HG03060 (cell line): ENCODE measurements around the gene TIGD1.

Source experiments
- ATAC-seq: cut with Tn5 transposase; IDR thresholded peaks from one replicate; pipeline ENCODE4 v1.9.1; 2021; ENCODE audit warnings: low read depth, moderate number of reproducible peaks; ENCODE audit not compliant: unreplicated experiment

The TIGD1 gene

DNA sequence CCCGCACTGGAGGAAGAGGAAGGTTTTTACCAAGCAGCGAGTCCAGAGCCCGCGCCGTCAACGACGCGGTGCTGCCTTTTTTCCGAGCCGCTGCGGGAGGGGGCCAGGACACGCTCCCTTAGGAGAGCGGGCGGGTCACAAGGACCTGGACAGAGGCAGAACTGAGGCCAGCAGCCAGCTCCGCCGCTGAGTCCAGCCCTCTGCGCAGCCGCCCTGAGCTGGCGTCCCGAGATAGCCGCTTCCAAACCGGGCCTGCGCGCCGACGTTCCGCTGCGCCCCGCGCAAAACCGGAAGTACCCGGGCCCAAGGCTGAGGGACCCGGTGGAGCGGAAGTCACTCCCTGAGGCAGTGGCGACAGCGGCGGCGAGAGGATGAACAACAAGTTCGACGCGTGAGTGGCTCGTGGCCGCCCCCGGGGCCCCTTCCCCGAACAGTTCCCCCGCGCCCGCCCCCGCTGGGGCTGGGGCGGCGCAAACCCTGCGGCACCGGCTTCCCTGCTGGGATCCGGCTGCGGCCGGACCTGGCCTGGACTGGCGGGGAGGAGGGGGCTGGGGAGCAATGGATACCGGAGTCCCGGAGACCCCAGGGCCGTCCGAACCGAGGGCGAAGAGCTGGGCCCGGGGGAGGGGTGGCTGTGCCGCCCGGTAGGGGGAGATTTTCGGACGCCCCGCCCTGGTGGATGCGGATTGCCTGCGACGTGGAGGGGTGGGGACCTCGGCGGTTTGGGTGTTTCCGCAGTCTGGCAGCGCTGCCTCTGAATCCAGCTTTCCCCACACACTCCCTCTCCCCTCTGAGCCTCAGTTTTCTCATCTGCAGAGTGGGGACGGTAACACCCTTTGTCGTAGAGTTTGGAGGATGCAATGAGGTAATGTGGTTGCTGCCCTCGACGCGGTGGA is at the start of gene TIGD1, which contains the start of gene EIF4E2:
Gene TIGD1, minus strand, starts transcription at position 204 of the 896 bp plus-strand sequence. CDS start 675 bp downstream, outside the sequence.
Gene EIF4E2, plus strand, starts transcription at position 336 of the 896 bp plus-strand sequence. Its CDS starts 36 bp downstream, at position 372.
- peak; percentile 87 for ATAC-seq

- no peak for ATAC-seq
Observed at GRCh38 chr2:232598293-232598692, 47.9 kb upstream of the TIGD1 start.

DNA sequence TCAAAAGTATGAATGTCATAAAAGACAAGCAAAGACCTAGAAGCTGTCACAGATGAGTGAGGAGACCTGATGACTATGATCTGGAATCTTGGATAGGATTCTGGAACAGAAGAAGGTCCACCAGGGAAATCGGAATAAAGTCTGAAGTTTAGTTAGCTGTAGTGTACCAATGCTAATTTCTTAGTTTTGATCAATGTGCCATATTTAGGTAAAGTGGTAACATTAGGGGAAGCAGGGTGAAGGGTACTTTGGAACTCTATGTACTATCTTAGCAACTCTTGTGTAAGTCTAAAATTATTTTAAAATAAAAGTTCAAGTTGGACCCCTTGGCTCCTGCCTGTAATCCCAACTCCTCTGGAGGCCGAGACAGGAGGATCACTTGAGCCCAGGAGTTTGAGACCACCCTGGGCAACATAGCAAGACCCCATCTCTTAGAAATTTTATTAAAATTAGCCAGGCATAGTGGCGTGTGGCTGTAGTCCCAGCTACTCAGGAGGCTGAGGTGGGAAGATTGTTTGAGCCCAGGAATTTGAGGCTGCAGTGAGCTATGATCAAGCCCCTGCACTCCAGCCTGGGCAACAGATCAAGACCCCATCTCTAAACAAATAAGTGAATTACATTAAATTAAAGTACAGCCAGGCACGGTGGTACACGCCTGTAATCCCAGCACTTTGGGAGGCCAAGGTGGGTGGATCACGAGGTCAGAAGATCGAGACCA is 47.2 kb upstream of the TIGD1 start:
- no peak for ATAC-seq

DNA sequence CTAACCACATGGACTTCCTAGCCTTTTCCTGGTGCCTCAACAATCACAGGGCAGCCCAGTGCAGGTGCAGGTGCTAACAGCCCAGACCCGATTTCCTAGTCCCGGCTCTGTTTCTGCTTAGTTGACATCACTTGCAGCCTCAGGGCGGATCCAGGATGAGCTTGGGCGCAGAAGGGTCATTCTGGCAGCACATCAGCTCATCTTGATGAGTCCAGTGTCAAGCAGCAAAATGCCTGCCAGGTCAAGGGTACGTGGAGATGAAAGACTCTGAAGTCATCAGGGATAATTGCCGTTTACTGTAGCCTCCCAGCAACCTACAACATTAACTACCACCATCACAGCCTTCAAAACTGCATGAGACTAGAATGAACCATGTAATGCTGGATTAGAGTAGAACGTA is 43.6 kb upstream of the TIGD1 start:
- ATAC-seq, result no peak

DNA sequence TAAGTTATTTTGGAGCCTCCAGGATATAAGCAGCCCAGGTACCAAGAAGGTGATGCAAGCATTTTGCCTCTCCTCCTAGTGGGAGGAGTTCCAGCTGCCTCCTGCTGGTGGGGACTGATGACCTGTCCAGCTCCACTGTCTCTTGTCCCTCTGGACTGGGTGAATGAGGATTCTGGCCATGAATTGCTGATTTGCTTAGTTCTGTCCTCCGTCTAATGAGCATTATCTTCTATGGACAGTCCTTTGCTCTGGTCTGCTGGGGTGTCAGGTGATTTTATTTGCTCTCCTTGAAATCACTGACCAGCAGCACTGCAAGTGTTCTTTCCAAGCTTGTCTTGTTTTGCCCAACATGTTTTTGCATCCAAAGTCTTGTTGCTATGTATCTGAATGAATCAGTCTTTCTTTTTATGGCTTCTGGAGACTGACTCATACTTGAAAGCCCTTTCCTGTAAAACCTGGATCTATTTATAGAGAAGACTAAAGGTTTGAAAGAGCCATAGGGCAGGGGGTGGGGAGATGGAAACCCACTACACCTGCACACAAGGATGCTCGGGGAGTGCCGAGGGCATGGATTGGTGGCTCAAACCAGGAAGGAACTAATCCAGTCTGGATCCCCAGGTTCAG is 42.5 kb upstream of the TIGD1 start:
- ATAC-seq, result no peak

GRCh38 chr2:232588680-232589585 is 38.6 kb upstream of the TIGD1 start:
- no peak for ATAC-seq

GRCh38 chr2:232588031-232588430 is 37.7 kb upstream of the TIGD1 start:
- ATAC-seq, result no peak

DNA sequence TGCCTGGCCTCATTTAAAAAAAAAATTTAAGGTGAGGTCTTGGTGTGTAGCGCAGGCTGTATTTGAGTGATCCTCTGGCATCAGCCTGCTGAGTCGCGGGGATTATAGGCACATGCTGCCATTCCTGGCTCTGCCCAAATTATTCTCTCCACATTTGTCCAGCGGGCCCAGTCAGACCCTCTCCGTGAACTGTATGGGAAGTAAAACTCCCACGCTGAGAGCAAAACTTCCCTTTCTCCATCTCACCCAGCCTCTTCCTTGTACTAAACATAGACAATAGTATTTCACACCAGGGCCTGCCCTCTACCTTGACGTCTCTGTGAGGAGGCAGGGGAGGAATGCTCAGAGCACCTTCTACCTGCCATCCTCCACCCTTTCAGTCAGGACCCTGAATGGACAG is 37.2 kb upstream of the TIGD1 start:
- no peak for ATAC-seq

DNA sequence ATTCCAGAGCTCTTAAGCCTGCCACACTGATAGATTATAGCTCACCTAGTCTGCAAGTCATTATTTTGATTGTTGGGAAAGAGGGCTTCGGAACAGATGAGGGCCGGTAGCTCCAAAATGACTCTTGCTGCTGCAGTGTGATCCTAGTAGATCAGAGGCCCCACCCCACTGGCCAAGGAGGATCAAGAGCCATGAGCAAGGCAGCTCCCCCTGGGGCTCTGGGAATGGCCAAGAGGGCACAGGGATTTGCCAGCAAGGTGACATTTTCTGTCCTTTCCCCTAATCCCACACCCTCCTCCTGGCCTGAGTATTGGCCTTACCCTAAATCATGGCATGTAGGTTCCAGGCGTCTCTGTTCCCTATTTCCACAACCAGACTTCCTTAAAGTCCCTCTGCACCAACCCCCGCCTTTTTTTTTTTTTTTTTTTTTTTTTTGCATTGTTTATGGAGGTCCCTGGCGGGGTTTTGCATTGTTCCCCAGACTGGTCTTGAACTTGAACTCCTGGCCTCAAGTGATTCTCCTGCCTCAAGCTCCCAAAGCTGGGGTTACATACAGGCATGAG is 36.7 kb upstream of the TIGD1 start:
- ATAC-seq, result no peak

- ATAC-seq, result no peak
Observed at GRCh38 chr2:232584238-232584637, 33.9 kb upstream of the TIGD1 start.

GRCh38 chr2:232581725-232582124 is 31.4 kb upstream of the TIGD1 start:
- ATAC-seq, result no peak

DNA sequence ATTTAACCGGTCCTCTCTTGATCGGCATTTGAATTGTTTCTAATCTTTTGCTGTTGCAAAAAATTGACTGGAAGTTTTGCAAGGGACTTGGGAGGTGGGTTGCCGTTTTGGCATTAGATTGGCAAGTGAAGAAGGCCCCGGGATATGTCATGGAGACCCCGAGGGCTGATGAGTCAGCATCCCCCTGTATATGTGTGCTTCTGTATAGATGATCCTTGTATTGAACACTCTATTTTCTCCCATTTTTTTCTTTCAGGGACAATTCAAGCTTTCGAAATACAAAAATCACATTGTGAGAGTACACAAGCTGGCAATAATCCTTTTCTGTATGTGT is 30.3 kb upstream of the TIGD1 start:
- ATAC-seq, result no peak

- no peak for ATAC-seq
Observed at GRCh38 chr2:232578626-232579025, 28.3 kb upstream of the TIGD1 start.

DNA sequence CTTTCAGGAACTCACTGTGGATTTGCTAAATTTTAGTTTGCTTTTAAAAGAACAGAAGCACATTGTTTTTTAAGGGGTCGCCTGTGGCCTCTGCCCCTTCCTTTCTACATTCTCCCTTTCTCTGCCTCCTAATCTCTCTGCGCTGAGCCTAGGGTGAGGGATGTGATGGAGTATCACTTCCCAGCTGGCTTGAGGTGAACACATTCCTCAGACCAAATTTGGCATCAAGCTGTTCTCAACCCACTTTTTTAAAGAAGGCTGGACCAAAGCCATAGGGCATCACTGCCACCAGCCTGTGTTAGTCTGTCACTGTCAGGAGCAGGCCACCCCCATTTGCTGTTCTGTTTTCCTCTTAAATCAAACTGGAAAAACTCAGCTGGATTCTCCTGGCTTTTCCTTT is 27.5 kb upstream of the TIGD1 start:
- ATAC-seq, result no peak

DNA sequence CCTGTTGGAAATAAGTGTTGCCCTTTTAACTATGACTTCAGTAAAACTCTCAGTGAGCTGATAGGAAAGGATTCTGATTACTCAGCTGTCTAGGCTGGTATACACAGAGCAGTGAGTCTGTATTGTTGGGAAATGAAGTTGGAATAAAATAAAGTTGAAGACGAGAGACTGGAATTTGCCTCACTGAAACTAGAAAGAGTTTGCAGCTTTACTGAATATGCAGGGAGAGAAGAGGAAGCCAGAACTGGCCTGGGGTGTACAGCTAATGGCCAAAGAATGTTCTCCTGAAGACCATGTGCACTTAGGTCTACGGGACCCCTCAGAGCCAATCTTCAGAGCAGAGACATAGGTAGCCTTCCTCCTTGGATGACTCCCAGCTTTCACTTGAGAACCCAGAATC is 26.6 kb upstream of the TIGD1 start:
- no peak for ATAC-seq

- no peak for ATAC-seq
Observed at GRCh38 chr2:232575404-232575746, 25.0 kb upstream of the TIGD1 start.

- no peak for ATAC-seq
Observed at GRCh38 chr2:232574674-232575403, 24.5 kb upstream of the TIGD1 start.

GRCh38 chr2:232573771-232574435 is 23.5 kb upstream of the TIGD1 start:
- ATAC-seq, result no peak

DNA sequence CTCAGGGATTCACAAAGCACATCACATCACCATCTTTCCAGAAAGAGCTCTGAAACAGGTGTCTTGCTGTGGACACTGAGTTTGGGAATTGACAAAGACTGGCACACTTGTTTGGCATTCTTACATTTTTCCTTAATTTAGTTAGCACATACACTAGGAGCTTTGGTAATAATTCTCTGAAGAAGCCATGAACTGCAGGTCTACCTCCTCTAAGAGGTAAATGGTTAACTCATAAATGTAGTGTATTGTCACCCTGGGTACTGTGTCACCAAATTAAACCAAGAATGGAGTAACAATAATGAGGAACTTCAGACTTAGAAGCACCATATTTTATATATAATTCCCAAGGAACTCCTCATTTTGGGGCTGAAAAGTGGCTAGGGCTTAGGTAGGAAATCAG is 22.7 kb upstream of the TIGD1 start:
- ATAC-seq, result no peak
